Stimulated activated CD4-positive, alpha-beta T cell treated with anti-CD3 and anti-CD28 coated beads, Interleukin-1b, Interleukin-23, amount 100 ng/mL, for 24 hours (primary cell): ENCODE measurements around the gene TSSC4.

Experiments used
- DNase-seq, 4 experiments: peaks; one replicate each; pipeline ENCODE4 v3.0.0-alpha.2; 2020; ENCODE audit warnings: low read depth in 4 of 4, low spot score in 1 of 4

The TSSC4 gene

GRCh38 chr11:2398664-2399355 is 1.7 kb upstream of the TSSC4 start:
- no peak for DNase-seq

DNA sequence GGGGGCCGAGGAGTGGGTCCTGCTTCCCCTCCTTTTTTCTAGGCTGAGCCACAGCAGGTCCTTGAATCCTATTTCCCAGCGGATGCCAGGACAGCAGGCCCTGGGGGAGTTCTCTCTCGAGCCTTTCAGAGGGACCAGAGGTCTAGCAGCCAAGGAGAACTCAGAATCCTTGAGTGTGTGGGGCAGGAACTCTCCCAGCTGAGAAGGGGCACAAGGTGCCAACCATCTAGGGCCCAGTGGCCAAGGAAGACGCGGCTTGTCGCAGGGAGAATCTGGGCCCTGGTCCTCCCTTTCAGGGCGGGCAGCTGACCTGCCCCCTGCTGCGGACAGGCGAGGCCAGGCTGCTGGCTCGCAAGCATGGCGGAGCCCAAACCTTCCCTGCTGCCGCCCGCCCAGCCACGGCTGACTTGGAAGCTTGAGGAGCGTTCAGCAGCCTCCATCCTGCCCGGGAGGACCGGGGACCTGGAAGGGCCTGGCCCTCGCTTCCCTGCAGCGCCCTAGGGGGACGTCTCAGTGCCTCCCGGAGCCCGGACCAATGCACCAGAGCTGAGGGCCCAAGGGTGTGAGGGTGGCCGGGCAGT is 972 bp upstream of the TSSC4 start:
- no peak for DNase-seq

GRCh38 chr11:2400762-2401435 is 349 bp downstream of the TSSC4 start:
- DNase-seq: no peak

DNA sequence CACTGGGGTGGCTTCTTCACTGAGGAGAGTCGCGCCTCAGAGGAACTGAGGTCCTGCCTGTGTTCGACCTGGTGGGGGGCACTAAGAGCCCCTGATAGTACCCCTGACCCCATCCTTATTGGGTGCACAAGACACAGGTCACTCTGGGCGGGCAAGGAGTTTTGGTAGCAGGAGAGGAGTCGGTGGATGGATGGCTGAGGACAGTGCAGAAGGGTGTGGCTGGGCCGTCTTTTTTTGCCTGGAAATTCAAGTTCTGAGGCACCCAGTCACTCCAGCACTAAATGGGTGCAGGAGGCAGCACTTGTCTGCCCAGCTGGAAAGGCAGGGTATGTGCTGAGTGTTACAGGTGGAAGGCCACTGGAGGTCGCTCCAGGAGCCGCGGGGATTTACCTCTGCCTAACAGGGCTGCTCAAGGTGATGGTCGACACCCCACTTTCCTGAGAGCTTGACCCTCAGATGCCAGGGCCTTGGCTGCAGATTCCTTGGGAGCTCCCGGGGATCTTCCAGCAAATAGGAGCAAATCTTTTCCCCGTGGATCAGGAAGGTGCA is 960 bp downstream of the TSSC4 start:
- no peak for DNase-seq

GRCh38 chr11:2402106-2402505 is 1.6 kb downstream of the TSSC4 start:
- DNase-seq: no peak

- no peak for DNase-seq
Measured at GRCh38 chr11:2402890-2403645, 2.5 kb downstream of the TSSC4 start.

GRCh38 chr11:2404735-2405196 is 4.2 kb downstream of the TSSC4 start:
- no peak for DNase-seq

DNA sequence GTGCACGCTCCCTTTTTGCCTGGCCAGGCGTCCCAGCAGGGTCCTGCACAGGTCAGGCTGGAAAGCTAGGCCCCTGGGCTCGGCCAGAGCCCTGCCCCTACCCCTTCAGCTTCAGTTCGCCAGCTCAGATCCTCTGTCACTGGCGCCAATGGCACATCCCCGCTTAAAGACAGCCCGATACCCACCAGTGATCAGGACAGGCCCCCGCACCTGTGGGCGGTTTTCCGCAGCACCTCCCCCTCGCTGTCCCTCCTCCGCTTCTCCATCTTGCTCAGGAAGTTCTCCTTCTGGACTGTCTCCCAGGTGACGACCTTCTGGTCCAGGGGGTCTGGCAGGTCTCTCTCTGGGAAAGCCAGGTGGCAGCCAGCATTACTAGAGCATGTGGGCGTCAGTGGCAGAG is 5.9 kb downstream of the TSSC4 start:
- no peak for DNase-seq

- no peak for DNase-seq
Measured at GRCh38 chr11:2406878-2407410, 6.4 kb downstream of the TSSC4 start.

GRCh38 chr11:2408671-2409070 is 8.1 kb downstream of the TSSC4 start:
- DNase-seq: no peak

DNA sequence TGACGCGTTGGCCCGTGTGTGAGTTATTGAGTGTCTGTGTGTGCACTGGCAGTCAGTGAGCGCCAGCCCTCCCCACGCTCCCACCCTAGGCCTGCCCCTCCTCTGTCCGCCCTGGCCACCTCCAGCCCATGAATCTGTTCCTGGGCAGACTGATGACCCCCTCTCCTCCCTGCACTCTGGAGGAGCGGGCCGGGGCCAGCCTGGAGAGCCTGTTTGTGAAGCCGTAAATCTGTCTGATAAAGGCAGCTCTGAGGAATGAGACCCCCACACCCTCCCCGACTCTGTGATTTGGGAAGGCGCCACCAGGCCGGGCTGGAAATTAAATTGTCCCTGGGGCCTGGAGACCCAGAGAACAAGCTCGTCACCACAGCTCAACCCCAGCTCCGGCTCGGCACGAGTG is 8.6 kb downstream of the TSSC4 start:
- no peak for DNase-seq

- DNase-seq: no peak
Measured at GRCh38 chr11:2409611-2410468, 9.3 kb downstream of the TSSC4 start.

DNA sequence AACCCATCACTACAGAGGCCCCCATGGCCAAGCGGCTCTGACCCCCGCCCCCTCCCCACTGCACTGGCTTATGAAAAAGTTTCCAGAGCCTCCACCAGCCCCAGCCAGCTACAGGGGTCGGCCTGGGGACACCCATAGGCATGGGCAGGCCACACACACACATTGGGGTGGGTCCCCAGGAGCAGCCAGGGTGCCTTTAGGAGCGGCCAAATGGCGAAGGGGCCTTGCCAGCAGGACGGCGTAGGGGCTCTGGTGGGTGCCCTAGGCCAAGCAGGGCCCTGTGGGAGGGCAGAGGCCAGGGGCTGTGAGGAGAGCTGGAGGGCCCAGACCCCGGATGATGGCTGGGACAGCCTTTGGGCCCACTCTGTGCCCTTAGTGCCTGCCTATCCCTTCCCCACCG is 10.1 kb downstream of the TSSC4 start:
- no peak for DNase-seq

DNA sequence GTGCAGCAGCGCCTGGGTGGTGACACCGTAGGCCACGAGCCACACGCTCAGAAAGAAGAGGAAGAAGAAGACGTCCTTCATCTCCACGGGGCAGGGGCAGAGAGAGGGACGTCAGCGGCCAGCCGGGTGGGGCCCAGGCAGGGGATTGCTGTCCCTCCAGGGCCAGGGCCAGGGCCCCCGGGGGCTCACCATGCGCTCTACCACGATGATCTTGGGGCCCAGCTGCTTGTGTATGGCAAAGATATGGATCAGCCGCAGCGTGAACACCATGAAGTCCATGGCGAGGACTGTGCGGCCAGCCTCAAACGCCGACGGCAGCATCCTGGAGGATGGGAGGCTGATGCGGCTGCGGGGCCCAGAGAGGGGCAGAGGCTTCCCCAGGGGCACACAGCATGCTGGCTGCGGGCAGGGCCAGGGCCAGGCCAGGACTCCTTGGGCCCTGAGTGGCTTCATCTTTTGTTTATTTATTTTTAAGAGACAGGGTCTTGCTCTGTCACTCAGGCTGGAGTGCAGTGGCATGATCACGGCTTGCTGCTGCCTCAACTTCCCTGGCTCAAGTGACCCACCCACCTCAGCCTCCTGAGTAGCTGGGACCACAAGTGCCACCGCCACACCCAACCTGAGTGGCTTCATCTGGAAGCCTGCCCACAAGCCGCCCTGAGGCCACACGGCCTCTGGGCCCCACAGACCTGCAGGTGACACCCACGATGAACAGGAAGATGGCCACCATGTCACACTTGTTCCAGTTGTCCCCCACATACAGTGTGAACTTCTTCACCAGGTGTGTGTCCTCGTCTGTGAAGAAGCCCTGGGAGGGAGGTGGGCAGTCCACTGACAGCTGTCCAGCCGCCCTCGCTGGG is 11.1 kb downstream of the TSSC4 start:
- DNase-seq: no peak

DNA sequence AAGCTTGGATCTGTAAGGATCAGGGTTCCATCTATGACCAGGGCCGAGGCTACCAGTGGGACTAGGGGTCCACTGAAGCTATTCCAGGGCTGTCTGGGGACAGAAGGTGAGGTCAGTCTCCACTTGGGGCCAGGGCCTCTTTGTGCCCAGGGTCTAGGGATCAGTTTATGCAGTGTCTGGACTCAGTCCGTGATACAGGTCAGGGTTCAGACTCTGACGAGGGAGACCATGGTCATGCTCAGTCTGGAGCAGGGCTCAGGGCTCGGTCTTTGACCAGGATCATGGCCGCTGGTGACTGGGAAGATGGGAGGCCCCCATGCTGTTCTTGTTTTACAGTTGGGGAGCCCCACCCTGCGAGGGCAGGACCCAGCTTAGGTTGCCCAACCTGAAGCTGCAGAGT is 11.8 kb downstream of the TSSC4 start:
- no peak for DNase-seq

DNA sequence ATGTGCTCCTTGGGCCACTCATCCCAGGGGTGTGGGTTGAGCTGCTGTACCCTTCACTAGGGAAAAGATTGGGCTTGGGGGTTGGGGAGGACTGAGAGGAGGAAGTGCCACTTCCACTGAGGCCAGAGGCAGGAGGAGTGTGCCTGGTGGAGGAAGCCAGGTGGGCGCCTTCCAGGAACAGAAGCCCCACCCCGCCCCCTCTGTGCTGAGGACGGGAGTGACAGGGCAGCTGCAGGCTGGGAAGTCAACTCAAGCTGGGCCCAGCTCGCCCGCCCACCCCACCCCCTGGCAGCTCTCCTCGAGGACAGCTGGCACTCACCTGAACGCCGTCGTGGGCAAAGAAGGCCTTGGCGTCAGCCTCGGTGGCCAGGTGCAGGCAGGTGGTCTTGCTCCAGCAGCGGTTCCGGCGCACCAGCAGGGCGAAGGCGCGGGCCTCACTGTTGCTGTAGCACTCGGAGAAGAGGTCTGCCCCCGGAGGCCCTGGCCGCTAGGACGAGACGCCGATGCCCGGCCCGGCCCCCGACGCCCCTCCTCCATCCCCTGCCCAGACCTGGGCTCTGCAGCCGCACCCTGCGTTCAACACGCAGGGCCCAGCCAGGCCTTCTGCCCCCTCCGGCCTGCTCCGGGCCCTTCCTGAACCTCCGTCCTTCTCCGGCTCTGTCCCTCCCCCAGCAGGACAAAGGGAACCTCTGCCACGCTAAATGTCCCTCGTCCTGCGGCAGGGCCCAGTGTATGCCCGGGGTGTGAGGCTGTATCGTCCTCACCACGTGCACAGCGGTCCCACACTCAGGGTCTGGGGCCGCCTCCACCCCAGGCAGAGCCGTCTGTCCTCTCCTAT is 13.4 kb downstream of the TSSC4 start:
- DNase-seq: no peak

DNA sequence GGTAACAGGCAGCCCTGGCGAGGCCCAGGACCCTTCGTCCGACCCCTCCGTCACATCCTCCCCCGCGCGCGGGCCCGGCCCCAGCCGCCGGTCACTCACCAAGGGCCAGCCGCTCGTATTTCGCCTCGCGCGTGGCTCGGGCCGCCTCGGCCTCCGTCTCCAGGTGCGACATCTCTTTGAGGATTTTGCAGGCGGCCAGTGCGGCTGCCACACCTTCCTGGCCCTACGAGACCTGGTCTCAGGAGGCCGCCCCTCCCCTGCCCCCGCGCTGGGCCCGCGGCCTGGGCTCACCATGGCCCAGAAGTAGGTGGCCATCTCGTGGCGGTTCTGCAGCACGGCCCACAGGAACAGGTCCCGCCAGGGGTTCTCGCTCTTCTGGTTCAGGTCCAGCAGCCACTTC is 14.1 kb downstream of the TSSC4 start:
- no peak for DNase-seq

GRCh38 chr11:2415171-2415570 is 14.6 kb downstream of the TSSC4 start:
- DNase-seq: no peak
